NCI-H446 (cell line): ENCODE data around the gene CUTA.
"Not testable (repeated sequence)": the region's sequence is repeated elsewhere in the genome, so short reads cannot be mapped to it uniquely, and the experiment has no call there.

Source experiments
- DNase-seq, 2 experiments: peaks; one replicate each; lab custom pipeline; 2025; lab: John Stamatoyannopoulos, UW

CUTA gene

DNA sequence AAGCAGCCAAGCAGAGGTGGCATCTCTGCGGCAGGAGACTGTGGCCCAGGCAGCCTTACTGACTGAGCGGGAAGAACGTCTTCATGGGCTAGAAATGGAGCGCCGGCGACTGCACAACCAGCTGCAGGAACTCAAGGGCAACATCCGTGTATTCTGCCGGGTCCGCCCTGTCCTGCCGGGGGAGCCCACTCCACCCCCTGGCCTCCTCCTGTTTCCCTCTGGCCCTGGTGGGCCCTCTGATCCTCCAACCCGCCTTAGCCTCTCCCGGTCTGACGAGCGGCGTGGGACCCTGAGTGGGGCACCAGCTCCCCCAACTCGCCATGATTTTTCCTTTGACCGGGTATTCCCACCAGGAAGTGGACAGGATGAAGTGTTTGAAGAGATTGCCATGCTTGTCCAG is 13.0 kb downstream of the CUTA start:
- DNase-seq: no peak

DNA sequence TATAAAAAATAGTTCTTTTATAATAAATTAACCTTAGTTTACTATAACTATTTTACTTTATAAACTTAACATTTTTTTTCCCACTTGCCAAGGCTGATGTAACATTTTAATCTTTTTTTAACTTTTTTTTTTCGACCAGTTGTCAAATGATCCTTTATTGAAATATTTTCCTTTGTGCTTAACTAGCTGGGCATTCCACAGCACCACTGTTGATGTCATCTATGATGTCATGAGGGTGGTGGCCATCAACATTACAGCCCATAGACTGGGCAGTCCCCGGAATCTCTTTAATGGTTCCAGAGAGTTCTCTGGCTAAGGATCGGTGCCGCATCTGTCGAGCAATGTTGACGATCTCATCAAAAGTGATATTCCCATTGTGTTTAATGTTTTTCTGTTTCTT is 18.0 kb downstream of the CUTA start:
- DNase-seq: not testable (repeated sequence)

DNA sequence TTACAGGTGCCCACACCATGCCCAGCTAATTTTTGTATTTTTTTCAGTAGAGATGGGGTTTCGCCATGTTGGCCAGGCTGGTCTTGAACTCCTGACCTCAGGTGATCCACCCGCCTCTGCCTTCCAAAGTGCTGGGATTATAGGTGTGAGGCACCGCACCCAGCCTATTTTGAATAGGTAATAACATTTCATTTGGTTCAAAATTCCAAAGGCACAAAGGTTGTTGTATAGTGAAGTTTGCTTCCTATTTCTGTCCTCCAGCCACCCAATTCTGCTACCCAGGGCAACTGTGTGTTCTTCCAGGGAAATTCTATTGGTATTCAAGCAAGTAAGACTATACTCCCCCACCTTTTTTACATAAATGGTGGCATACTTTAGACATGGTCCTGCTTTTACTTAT is 19.3 kb downstream of the CUTA start:
- not testable (repeated sequence) for DNase-seq

DNA sequence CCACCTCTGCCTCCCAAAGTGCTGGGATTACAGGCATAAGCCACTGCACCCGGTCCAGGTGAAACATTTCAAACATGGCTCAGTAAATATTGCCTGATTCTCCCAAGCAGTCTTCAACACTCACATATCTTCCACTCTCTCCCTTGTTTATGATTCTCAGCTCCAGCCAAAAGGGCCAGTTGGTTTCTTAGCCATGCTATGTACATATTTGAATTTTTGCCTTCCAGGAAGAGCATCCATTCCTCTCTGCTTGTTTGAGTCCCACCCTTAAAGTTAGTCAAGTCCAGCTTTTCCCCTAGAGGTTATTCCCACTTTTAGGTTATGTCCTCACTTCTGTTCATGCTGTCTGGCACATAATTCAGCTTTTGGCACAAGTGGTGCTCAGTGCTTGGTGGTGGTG is 20.4 kb downstream of the CUTA start:
- DNase-seq: no peak

DNA sequence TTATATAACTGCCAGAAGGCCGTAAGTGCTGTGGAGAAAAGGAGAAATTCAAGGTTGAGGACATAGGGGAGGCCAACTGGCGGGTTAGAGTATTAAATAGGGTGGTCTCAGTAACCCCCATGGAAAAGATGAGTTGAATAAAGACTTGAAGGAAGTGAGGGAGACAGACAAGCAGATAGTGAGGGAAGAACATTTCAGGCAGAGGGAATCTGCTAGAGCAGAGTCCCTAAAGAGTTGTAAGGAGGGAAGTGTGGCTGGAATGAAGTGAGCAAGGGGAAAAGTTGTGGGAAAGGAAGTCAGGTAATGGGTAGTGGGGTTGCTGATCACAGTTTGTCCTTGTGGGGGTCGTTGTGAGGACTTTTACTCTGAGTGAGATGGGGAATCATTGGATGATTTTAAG is 24.9 kb downstream of the CUTA start:
- no peak for DNase-seq

DNA sequence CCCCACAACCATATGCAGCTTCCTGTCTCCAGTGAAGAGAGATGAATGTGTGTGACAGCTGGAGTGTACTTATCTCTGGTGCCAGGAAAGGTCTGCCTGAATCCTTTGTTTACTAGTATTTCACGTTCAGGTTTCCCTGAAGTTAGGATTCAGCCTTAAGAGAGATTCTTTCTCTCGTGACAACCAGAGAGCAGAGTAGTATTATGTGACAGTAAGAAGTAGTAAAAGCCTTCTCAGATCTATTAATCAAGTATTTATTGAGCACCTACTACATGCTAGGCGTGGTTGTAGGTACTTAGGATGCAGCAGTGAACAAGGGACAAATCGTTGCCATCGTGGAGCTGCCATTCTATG is 25.3 kb downstream of the CUTA start:
- DNase-seq: no peak

DNA sequence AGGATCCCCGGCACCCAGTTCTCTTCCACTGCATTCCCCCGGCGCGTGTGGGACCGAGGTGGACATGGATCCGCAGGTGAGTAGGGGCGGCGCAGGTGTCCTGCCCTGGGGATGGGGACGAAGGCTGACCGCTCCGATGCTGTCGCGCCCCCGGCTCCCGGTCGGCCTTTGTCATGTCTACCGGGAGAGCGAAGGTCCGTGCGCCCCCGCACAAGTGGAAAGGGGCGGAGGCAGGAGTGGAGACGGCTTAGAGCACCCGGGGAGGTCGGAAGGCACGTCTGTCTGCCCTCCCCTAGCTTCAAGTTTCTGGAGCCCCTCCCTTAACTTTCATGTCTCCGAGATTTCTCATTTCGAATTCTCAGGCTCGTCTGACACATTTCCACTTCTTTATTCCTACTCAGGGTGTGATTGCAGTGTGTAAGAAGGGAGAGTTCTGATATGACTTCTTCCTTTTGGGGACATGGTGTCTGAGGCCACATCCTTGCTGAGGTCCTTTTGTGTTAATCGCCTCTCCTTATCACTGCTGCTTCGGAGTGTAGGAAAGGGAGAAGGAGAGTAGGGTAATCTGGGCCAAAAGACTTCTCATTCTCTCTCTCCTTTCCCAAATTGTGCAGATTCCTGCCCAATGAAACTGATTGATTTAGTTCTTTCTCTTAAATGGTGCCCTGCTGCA is 25.8 kb downstream of the CUTA start:
- DNase-seq: no peak

DNA sequence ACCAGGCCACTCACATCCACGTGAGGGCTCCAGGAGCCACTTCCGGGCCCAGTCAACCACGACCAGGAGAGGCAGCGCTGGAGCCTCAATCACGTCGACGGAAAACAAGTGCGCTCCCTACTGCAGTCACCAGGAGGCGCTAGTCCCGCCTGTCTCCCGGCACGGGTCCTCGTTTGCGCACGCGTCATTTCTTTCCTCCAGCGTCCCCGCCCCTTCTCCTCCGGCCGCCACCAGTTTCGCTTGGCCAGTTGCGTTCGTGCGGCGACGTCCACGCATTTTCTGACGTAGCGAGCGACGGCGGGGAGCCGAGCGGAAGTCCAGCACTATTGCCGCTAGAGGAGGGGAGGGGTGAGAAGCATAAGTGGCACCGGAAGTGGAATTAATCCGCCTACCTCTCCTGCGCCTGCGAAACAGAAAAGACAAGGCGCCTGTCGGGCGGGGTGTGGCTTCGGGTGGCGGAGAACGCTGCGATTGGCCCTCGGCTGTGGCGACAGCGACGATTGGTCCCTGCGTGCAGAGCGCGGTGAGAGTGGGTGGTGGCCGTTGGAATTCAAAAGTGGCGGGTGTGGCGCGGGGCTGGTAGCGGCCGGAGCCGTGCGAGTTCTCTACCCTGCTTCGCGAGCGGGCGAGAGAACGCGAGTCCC is 26.5 kb downstream of the CUTA start, which contains the start of gene KIFC1:
TSS of gene KIFC1 (plus strand) at position 546 of the 644 bp plus-strand sequence. CDS start 163 bp downstream, outside the sequence.
- DNase-seq: peak; percentile 99

DNA sequence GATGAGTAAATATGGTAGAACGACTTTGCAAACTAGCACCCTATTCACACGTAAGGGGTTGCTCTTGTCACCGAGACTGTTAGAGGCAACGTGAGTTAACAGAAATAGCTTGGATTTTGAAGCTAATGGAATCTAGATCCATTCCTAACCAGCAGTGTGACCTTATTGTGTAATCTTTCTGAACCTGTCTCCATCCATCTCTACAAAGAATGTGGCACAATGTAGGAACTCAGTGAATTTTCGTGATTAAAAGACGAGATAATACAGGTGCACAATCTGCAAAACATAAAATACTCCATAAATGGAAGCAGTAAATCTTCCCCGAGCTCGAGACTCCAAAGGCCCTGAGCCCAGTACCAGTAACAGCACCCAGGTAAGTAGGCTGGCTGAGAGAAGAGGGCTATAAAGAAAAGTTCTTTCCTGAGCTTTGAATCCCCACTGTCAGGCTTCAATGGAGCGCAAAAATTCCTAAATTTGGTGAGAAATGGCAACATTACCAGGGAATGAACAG is 27.1 kb downstream of the CUTA start:
- no peak for DNase-seq

DNA sequence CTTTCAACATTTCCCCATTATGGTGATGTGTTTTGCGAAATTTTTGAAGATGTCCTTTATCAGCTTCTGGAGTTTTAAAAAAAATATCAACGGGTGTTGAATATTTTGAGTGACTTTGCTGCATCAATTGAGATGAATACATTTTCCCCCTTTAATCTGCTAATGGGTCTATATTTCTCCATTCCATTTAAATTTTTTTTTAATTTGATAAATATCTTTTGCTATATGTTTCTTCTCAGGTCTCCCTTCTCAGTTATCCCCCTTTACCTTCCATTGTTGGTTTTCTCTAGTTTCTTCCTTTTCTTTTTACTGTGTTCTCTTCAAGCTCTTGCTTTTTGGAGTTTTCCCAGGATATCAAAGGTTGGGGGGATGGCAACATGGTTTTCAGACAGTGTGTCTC is 27.7 kb downstream of the CUTA start:
- no peak for DNase-seq

DNA sequence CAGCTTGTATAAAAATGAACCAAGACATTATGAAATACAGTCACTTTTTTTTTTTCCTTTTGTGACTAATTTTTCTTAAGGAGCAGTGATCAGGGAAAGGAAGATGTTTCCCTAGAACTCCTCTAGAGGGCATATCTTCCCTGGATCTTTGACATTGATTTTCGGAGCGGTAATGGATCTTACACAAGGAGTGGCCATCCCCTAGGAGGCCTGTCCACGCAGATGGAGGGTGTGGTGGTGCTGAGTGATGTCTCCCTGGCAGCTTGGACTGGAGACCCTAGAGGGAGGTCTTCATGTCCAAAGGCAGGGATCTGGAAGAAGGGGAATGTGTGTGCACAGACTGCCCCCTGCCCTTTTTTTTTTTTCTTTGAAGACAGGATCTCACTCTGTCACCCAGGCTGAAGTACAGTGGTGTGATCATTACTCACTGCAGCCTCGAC is 33.3 kb downstream of the CUTA start:
- DNase-seq: no peak

DNA sequence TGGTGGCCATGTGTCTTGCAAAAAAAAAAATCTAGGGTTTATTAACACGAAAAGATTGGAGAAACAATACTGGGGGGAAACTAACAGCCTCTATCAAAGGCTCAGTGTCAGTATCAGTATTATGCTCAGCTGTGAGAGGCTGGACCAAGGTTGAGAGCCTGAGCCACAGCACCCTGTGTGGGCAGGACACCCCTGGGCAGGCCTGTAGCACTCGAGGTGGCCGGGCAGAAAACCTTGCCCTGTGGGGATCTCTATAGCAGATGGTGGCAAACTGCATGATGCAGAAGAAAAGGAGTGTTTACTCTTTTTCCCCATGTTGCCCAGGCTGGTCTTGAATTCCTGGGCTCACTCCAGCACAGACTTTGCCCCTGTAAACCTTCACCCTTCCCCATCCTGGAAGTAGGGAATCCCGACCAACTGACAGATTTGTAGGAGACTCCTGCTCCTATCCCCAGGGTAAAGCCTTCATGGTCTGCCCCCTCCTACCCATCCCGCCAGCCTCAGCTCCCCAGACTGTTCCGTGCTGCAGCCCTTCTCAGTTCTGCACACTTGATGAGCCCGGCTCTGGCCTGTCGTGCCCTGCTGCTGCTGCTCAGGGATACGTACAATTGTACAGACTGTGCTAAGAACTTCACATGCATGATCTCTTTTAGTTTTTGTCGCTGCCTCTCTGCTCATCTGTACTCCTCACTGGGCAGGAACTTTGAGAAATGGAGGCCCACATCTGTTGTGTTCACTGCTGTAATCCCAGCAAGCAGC is 34.3 kb downstream of the CUTA start:
- no peak for DNase-seq

DNA sequence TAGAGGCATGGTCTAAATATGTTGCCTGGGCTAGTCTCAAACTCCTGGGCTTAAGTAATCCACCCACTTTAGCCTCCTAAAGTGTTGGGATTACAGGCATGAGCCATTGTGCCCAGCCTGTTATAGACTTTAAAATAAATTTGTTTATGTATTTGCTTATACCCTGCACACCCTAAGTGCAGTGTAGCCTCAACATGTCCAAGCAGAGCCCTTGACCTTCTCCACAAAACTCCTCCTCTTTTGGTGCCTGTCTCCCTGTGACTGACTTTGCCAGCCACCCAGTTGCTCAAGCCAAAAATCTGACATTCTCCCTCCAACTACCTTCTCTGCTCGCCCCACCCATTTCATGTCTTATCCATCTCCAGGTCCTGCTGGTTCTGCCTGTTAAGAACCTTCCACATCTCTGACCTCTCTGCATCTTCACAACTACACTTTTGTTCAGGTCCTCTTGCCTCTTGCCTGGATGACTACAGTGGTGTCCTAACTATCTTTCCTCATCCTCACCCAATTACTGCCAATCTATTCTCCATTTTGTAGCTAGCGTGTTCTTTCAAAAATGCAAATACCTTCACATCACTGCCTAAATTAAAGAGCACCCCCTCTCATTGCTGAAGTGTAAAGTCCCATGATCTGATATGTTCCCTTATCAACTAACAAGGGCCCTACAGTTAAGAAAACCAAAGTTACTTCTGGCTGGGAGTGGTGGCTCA is 37.5 kb downstream of the CUTA start:
- no peak for DNase-seq

DNA sequence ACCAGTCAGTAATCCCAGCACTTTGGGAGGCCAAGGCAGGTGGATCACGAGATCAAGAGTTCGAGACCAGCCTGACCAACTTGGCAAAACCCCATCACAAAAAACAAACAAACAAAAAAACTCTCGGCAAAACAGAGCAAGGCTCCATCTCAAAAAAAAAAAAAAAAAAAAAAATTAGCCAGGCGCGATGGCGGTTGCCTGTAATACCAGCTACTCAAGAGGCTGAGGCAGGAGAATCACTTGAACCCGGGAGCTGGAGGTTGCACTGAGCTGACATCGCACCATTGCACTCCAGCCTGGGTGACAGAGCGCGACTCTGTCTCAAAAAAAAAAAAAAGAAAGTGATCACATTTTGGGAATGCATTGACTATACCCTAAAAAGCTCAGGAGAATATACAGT is 38.7 kb downstream of the CUTA start:
- DNase-seq: not testable (repeated sequence)

DNA sequence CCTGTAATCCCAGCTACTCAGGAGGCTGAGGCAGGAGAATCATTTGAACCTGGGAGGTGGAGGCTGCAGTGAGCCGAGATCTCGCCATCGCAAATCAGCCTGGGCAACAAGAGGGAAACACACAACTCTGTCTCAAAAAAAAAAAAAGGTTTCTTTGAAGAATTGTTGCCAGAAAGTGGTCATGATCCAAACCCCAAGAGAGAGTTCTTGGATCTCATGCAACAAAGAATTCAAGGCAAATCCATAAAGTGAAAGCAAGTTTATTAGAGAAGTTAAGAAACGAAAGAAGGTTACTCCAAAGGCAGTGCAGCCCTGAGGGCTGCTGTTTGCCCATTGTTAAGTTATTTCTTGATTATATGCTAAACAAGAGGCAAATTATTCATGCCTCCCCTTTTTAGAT is 40.7 kb downstream of the CUTA start:
- no peak for DNase-seq

DNA sequence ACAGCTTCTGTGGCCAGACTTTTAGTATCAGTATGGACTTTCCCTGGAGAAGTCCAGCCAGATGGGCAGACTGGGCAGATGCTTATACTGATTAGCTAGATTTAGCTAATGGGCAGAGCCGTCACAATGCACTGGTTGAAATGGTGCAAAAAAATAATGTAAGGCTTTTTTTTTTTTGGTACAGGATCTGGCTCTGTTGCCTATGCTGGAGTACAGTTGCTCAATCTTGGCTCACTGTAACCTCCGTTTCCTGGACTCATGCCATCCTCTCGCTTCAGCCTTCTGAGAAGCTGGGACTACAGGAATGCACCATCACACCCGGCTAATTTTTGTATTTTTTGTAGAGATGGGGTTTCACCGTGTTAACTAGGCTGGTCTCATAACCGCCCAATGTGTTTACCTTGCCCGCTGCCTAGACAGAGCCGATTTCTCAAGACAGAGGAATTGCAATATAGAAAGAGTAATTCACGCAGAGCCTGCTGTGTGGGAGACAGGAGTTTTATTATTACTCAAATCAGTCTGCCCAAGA is 42.7 kb downstream of the CUTA start:
- DNase-seq: peak; percentile 21 to 72

DNA sequence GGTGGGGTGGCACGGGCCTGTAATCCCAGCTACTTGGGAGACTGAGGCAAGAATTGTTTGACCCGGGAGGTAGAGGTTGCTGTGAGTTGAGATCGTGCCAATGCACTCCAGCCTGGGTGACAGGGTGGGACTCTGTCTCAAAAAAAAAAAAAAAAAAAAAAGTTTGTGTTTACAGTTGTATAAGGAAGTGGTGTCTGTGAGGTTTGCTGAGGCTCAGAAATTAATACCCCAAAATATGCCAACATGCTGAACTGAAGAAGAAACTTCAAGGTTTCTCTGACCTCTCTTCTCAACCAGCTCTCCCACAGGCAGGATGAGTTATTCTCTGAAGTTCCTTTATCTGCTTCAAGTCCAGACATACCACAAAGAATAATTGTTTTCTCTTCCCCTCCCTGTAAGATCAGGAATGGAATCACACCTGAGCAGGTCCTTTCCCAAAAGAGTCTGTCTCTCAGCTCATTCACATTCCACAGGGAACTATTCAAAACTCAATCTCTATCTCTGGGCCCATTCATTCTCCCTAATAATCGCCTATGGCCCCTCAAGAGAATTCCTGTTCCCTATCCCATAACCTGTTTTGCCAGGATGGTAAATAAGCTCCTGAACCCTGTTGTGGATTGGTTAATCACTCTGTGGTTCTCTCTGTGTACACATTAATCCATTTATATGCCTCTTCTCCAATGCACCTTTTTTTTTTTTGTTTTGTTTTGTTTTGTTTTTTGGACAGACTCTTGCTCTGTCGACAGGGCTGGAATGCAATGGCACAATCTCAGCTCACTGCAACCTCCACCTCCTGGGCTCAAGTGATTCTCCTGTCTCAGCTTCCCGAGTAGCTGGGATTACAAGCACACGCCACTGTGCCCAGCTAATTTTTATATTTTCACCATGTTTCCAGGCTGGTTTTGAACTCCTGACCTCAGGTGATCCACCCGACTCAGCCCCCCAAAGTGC is 43.7 kb downstream of the CUTA start:
- DNase-seq: no peak

DNA sequence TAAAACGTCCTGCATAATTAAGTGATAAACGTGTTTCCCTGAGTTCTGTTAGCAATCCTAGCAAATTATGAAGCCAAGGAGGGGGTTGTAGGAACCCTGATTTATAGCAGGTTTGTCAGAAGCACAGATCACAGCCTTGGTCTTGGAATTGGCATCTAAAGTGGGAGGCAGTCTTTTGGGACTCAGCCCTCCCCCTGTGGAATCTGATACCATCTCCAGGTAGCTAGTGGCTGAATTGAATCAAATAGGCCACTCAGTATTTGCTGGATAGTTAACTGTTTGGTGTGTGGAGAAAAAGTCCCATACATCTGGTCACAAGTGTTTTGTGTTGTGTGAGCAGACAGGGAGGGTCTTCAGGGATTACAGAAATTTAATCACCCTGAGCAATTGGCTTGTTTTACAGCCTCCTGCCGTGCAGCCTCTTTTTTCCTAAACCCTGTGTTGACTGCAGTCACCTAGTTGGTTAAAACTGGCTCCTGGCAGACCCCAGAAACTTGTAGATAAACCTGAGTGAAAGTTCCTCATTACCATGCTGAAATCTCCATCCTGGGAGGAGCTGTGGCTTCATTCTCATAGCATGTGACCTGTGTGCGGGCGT is 45.3 kb downstream of the CUTA start:
- no peak for DNase-seq

DNA sequence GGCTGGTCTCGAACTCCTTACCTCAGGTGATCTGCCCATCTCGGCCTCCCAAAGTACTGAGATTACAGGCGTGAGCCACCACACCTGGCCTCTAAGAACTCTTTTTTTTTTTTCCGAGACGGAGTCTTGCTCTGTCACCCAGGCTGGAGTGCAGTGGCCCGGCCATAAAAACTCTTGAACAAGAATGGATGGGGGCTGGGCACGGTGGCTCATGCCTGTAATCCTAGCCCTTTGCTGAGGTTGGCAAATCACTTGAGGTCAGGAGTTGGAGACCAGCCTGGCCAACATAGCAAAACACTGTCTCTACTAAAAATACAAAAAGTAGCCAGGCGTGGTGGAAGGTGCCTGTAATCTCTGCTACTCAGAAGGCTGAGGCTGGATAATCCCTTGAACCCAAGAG is 46.0 kb downstream of the CUTA start:
- not testable (repeated sequence) for DNase-seq

DNA sequence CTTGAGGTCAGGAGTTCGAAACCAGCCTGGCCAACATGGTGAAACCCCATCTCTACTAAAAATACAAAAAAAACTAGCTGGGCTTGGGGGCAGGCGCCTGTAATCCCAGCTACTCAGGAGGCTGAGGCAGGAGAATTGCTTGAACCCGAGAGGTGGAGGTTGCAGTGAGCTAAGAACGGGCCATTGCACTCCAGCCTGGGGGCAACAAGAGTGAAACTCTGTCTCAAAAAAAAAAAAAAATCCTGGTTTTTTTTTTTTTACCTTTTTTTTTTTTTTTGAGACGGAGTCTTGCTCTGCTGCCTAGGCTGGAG is 50.2 kb downstream of the CUTA start:
- not testable (repeated sequence) for DNase-seq
